AG08396 (cell line): Measurements from ENCODE around the gene GRID2.

Experiments used
- DNase-seq: peaks from one replicate; pipeline ENCODE4 v3.0.0; 2012; ENCODE audit warnings: low spot score, mixed read lengths

GRID2 gene

GRCh38 chr4:93814141-93814540, 1510.4 kb downstream of the GRID2 start:
- no peak for DNase-seq

GRCh38 chr4:93814722-93815121, 1511.0 kb downstream of the GRID2 start:
- no peak for DNase-seq
